HepG2 (cell line): ENCODE data around the gene ENTPD2. TPM values are rescaled to one million over a fixed set of nuclear protein-coding genes. Genes with fewer than 3 reads are reported as not detected.

Experiments
- BHLHE40 ChIP-seq: IDR thresholded peaks from 2 replicates; pipeline ENCODE4 v1.6.1; 2011; ENCODE audit warnings: low read length, improper control_type of control experiment
- CHD4 ChIP-seq: fragments of 200-600 bp; sonication (generic); IDR thresholded peaks from 2 replicates; pipeline ENCODE4 v1.7.0; 2017; ENCODE audit warnings: mild to moderate bottlenecking, low read length, borderline replicate concordance
- FOSL2 ChIP-seq: sonication (generic); formaldehyde crosslinking; IDR thresholded peaks from 2 replicates; pipeline ENCODE4 v1.4.0; 2020; ENCODE audit warnings: missing genetic modification reagents
- KLF6 ChIP-seq: IDR thresholded peaks from 2 replicates; pipeline ENCODE4 v1.8.0; 2016; ENCODE audit warnings: missing biosample characterization, missing genetic modification reagents
- MLLT10 ChIP-seq: sonication (generic); formaldehyde crosslinking; IDR thresholded peaks from 2 replicates; pipeline ENCODE4 v1.4.0; 2020; ENCODE audit warnings: missing genetic modification reagents
- NFKBIZ ChIP-seq: IDR thresholded peaks from 2 replicates; pipeline ENCODE4 v1.6.1; 2018; ENCODE audit warnings: missing genetic modification reagents, missing compliant biosample characterization
- NR3C1 ChIP-seq: sonication (generic); formaldehyde crosslinking; IDR thresholded peaks from 2 replicates; pipeline ENCODE4 v1.4.0; 2020; ENCODE audit warnings: missing genetic modification reagents
- PITX1 ChIP-seq: sonication (generic); formaldehyde crosslinking; IDR thresholded peaks from 2 replicates; pipeline ENCODE4 v1.5.1; 2020; ENCODE audit warnings: mild to moderate bottlenecking, missing genetic modification reagents
- RAD51 ChIP-seq: fragments of 450-650 bp; IDR thresholded peaks from 2 replicates; pipeline ENCODE4 v1.6.1; 2016; ENCODE audit warnings: borderline replicate concordance
- SP1 ChIP-seq, 2 experiments: fragments of 450-650 bp in 1 of 2; sonication (generic) in 1 of 2; formaldehyde crosslinking in 1 of 2; IDR thresholded peaks; 2 replicates each; pipeline versions ENCODE4 v1.4.0 to v1.6.1; 2016 to 2020; ENCODE audit warnings: missing genetic modification reagents in 1 of 2
- ZBTB25 ChIP-seq: IDR thresholded peaks from 2 replicates; pipeline ENCODE4 v1.6.1; 2018; ENCODE audit warnings: missing genetic modification reagents
- ZBTB40 ChIP-seq, 2 experiments: fragments of 450-650 bp in 1 of 2; sonication (generic) in 1 of 2; formaldehyde crosslinking in 1 of 2; IDR thresholded peaks; 2 replicates each; pipeline versions ENCODE4 v1.6.1 to v1.8.0; 2016 to 2022; ENCODE audit warnings: antibody characterized with exemption in 1 of 2, mild to moderate bottlenecking in 1 of 2, missing genetic modification reagents in 1 of 2
- ZC3H13 ChIP-seq: sonication (generic); formaldehyde crosslinking; IDR thresholded peaks from 2 replicates; pipeline ENCODE4 v1.8.1; 2023; ENCODE audit warnings: mild to moderate bottlenecking, missing genetic modification reagents, moderate library complexity
- ZFP41 ChIP-seq: sonication (generic); formaldehyde crosslinking; IDR thresholded peaks from 2 replicates; pipeline ENCODE4 v1.4.0; 2020; ENCODE audit warnings: mild to moderate bottlenecking, missing genetic modification reagents, borderline replicate concordance
- ZGPAT ChIP-seq: IDR thresholded peaks from 2 replicates; pipeline ENCODE4 v1.6.1; 2016; ENCODE audit warnings: mild to moderate bottlenecking
- ZMYM4 ChIP-seq: sonication (generic); formaldehyde crosslinking; IDR thresholded peaks from 2 replicates; pipeline ENCODE4 v1.8.1; 2023; ENCODE audit warnings: mild to moderate bottlenecking, missing genetic modification reagents
- ZNF292 ChIP-seq: sonication (generic); formaldehyde crosslinking; IDR thresholded peaks from 2 replicates; pipeline ENCODE4 v1.8.1; 2022; ENCODE audit warnings: mild to moderate bottlenecking, low read depth, missing genetic modification reagents, borderline replicate concordance
- ZNF441 ChIP-seq: sonication (generic); formaldehyde crosslinking; IDR thresholded peaks from 2 replicates; pipeline ENCODE4 v1.7.0; 2021; ENCODE audit warnings: missing genetic modification reagents, borderline replicate concordance
- ZNF772 ChIP-seq: sonication (generic); formaldehyde crosslinking; IDR thresholded peaks from 2 replicates; pipeline ENCODE4 v1.5.0; 2020; ENCODE audit warnings: mild to moderate bottlenecking, missing genetic modification reagents
- ZNF839 ChIP-seq: sonication (generic); formaldehyde crosslinking; IDR thresholded peaks from 2 replicates; pipeline ENCODE4 v1.4.0; 2020; ENCODE audit warnings: missing genetic modification reagents, mild to moderate bottlenecking, borderline replicate concordance
- polyA plus RNA-seq, 8 experiments: library from polyadenylated mRNA; depleted of rRNA in 3 of 8; stranded (reverse) in 7 of 8; unstranded in 1 of 8; fragments of >200 nt; fragmentation: Illumina TruSeq in 4 of 8; extraction: Trizol in 4 of 8; gene quantifications; 2 replicates each; pipeline versions ENCODE4 v1.2.1 to v1.2.3, GENCODE V29; 2011 to 2016; ENCODE audit warnings: low read depth in 4 of 8, missing spikeins in 1 of 8, mixed read lengths in 1 of 8; ENCODE audit not compliant: insufficient read depth in 1 of 8
- total RNA-seq, 5 experiments: library from RNA; depleted of rRNA; stranded (reverse); fragments of >200 nt; fragmentation: Illumina TruSeq; extraction: Trizol; gene quantifications; 2 replicates each; pipeline ENCODE4 v1.2.3, GENCODE V29; 2016; ENCODE audit warnings: low read depth in 1 of 5

Gene ENTPD2
- total and polyA plus RNA-seq, 2 of the 13 experiments (the other 11 are each of a cell fraction or from before 2014, with no cell fraction given) = 0.95 to 3.2 TPM

- TF ChIP-seq ZBTB40 (IDR thresholded peaks at IDR 0.05) (no peak), ZBTB40 (CRISPR knock-in tag; IDR thresholded peaks at IDR 0.05) (no peak), BHLHE40 (no peak), KLF6 (CRISPR knock-in tag) (no peak), ZBTB25 (CRISPR knock-in tag) (no peak), PITX1 (CRISPR knock-in tag) (no peak), ZC3H13 (CRISPR knock-in tag) (no peak), NFKBIZ (no peak), RAD51 (no peak), ZGPAT (CRISPR knock-in tag) (no peak), MLLT10 (no peak), ZNF772 (CRISPR knock-in tag) (no peak), ZNF292 (CRISPR knock-in tag) (0 out of 2 replicates have a peak, but pooled peaks have one; percentile 42), NR3C1 (CRISPR knock-in tag) (no peak), ZMYM4 (CRISPR knock-in tag) (no peak), ZNF441 (CRISPR knock-in tag) (no peak), CHD4 (no peak), ZFP41 (CRISPR knock-in tag) (no peak), SP1 (IDR thresholded peaks at IDR 0.05) (no peak), SP1 (CRISPR knock-in tag; IDR thresholded peaks at IDR 0.05) (no peak), FOSL2 (CRISPR knock-in tag) (no peak), ZNF839 (CRISPR knock-in tag) (no peak)
These were observed 3.0 kb upstream of the ENTPD2 start (continued) for GRCh38 chr9:137056739-137057415.
